Panc1 (cell line): Measurements from ENCODE around the gene ARMC2. TPM values are rescaled to one million over a fixed set of nuclear protein-coding genes. Genes with fewer than 3 reads are reported as not detected.

ENCODE experiments used
- ATAC-seq: fragments of 200-7000 bp; cut with Tn5 transposase; 2 replicates; pipeline ENCODE4 v1.9.1; 2020; ENCODE audit warnings: mild to moderate bottlenecking, moderate library complexity
- BruUV-seq: library from RNA; stranded (reverse); fragments of 400-500 nt; replicated peaks from 2 replicates; lab custom pipeline; 2021; lab: Mats Ljungman, UMichigan
- CTCF ChIA-PET: fragments of 300-600 bp; sonication (Branson Sonifier 250); formaldehyde crosslinking; loops from one replicate; lab custom pipeline; 2022; ENCODE audit warnings: antibody characterized with exemption; lab: Charles Lee
- POLR2A ChIA-PET: fragments of 300-600 bp; sonication (Branson Sonifier 250); formaldehyde crosslinking; loops from one replicate; lab custom pipeline; 2022; ENCODE audit warnings: antibody characterized with exemption; lab: Charles Lee
- DNase-seq: peaks from one replicate; pipeline ENCODE4 v3.0.0-alpha.2; 2010; ENCODE audit warnings: low read depth, low spot score
- H3K27ac ChIP-seq: 2 replicates; pipeline ENCODE4 v1.5.1; 2011; ENCODE audit warnings: mild to moderate bottlenecking, low read length, inconsistent platforms
- H3K27me3 ChIP-seq: fragments of 200-500 bp; sonication (Bioruptor generic); 2 replicates; pipeline ENCODE4 v1.6.0; 2014; ENCODE audit warnings: low read length, inconsistent platforms; ENCODE audit not compliant: control insufficient read depth, insufficient read depth
- H3K36me3 ChIP-seq: fragments of 200-500 bp; sonication (Bioruptor generic); 2 replicates; pipeline ENCODE4 v1.5.1; 2014; ENCODE audit warnings: inconsistent platforms, mild to moderate bottlenecking, low read length, moderate library complexity; ENCODE audit not compliant: control insufficient read depth, insufficient read depth
- H3K4me1 ChIP-seq: 2 replicates; pipeline ENCODE4 v1.5.1; 2011; ENCODE audit warnings: inconsistent platforms, mild to moderate bottlenecking, low read length, moderate library complexity; ENCODE audit not compliant: control insufficient read depth, insufficient read depth
- H3K4me3 ChIP-seq, 2 experiments: 2 replicates each; pipeline ENCODE4 v1.5.1; 2011 to 2012; ENCODE audit warnings: low read depth in 2 of 2, low read length in 2 of 2, mild to moderate bottlenecking in 2 of 2, inconsistent platforms in 1 of 2, moderate library complexity in 1 of 2
- H3K9me3 ChIP-seq: fragments of 200-500 bp; sonication (Bioruptor generic); 2 replicates; pipeline ENCODE4 v1.5.1; 2014; ENCODE audit warnings: low read depth, mild to moderate bottlenecking, inconsistent platforms, low read length, moderate library complexity; ENCODE audit not compliant: control insufficient read depth, insufficient read depth
- POLR2AphosphoS5 ChIP-seq: IDR thresholded peaks from 2 replicates; pipeline ENCODE4 v1.6.1; 2012; ENCODE audit warnings: mild to moderate bottlenecking, low read depth, low read length, moderate library complexity
- SIN3A ChIP-seq: IDR thresholded peaks from 2 replicates; pipeline ENCODE4 v1.6.1; 2012; ENCODE audit warnings: low read depth, mild to moderate bottlenecking, low read length, moderate library complexity, borderline replicate concordance; ENCODE audit not compliant: insufficient read depth
- TCF7L2 ChIP-seq: IDR thresholded peaks from 2 replicates; pipeline ENCODE4 v1.6.1; 2011; ENCODE audit warnings: mild to moderate bottlenecking, low read depth, low read length, inconsistent platforms
- in situ Hi-C: cut with HindIII; loops from 2 replicates; pipeline ENCODE4 v1.10.0; 2016; ENCODE audit warnings: low sequenced_read_pairs, low pct_unique_long_range_greater_than_20kb
- intact Hi-C: fragments of 100-400 bp; cut with micrococcal nuclease; formaldehyde crosslinking; loops from one replicate; pipeline ENCODE4 v1.10.0; 2022; ENCODE audit not compliant: unreplicated experiment
- total RNA-seq: library from RNA; stranded (reverse); gene quantifications from one replicate; pipeline ENCODE4 v1.2.1, GENCODE V29; 2021; ENCODE audit not compliant: unreplicated experiment
- TF ChIP-seq, protein P1 (sequence below): fragments of 450-650 bp; IDR thresholded peaks from 2 replicates; pipeline ENCODE4 v1.5.1; 2017; ENCODE audit warnings: mild to moderate bottlenecking
- TF ChIP-seq, protein P2 (sequence below), 2 experiments: IDR thresholded peaks; 2 replicates each; pipeline ENCODE4 v1.6.1; 2011 to 2012; ENCODE audit warnings: low read depth in 2 of 2, control low read depth in 1 of 2, low read length in 1 of 2, mild to moderate bottlenecking in 1 of 2, moderate library complexity in 1 of 2; ENCODE audit not compliant: insufficient read depth in 1 of 2

The ARMC2 gene
- total RNA-seq, 1 experiment from 2014 or later, result 9.3 TPM

GRCh38 chr6:108937170-108937569, 88.9 kb downstream of the ARMC2 start:
- no TSS peak for BruUV-seq
- DNase-seq, result no peak

GRCh38 chr6:108940741-108941140, 92.5 kb downstream of the ARMC2 start:
- no peak for ATAC-seq

More at GRCh38 chr6:108937170-108937569, 88.9 kb downstream of the ARMC2 start:
- H3K4me3 ChIP-seq, result no peak overlapping the region
- no peaks in the 10 kb centered on the region for H3K4me1 ChIP-seq
- ATAC-seq, result no peak
- ChIA-PET POLR2A (no interaction called here), CTCF (interaction anchor here (0.5 kb wide), 1 partner anchor 395 kb away, joined by 4 read pairs; no protein-coding TSS in a partner anchor)
- H3K36me3 ChIP-seq, result no peaks in the 10 kb centered on the region
- no peaks in the 10 kb centered on the region for H3K9me3 ChIP-seq
- H3K27me3 ChIP-seq, result no peaks in the 10 kb centered on the region; the same call in 1 of the 2 replicates
- in situ Hi-C loops (no loop called here), intact Hi-C loops (no loop called here)
- no peak for TF ChIP-seq SIN3A
- no peak for TF ChIP-seq POLR2AphosphoS5
- TF ChIP-seq, protein P1, sequence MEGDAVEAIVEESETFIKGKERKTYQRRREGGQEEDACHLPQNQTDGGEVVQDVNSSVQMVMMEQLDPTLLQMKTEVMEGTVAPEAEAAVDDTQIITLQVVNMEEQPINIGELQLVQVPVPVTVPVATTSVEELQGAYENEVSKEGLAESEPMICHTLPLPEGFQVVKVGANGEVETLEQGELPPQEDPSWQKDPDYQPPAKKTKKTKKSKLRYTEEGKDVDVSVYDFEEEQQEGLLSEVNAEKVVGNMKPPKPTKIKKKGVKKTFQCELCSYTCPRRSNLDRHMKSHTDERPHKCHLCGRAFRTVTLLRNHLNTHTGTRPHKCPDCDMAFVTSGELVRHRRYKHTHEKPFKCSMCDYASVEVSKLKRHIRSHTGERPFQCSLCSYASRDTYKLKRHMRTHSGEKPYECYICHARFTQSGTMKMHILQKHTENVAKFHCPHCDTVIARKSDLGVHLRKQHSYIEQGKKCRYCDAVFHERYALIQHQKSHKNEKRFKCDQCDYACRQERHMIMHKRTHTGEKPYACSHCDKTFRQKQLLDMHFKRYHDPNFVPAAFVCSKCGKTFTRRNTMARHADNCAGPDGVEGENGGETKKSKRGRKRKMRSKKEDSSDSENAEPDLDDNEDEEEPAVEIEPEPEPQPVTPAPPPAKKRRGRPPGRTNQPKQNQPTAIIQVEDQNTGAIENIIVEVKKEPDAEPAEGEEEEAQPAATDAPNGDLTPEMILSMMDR, result no peak
- TF ChIP-seq TCF7L2, result no peak
- TF ChIP-seq, protein P2, sequence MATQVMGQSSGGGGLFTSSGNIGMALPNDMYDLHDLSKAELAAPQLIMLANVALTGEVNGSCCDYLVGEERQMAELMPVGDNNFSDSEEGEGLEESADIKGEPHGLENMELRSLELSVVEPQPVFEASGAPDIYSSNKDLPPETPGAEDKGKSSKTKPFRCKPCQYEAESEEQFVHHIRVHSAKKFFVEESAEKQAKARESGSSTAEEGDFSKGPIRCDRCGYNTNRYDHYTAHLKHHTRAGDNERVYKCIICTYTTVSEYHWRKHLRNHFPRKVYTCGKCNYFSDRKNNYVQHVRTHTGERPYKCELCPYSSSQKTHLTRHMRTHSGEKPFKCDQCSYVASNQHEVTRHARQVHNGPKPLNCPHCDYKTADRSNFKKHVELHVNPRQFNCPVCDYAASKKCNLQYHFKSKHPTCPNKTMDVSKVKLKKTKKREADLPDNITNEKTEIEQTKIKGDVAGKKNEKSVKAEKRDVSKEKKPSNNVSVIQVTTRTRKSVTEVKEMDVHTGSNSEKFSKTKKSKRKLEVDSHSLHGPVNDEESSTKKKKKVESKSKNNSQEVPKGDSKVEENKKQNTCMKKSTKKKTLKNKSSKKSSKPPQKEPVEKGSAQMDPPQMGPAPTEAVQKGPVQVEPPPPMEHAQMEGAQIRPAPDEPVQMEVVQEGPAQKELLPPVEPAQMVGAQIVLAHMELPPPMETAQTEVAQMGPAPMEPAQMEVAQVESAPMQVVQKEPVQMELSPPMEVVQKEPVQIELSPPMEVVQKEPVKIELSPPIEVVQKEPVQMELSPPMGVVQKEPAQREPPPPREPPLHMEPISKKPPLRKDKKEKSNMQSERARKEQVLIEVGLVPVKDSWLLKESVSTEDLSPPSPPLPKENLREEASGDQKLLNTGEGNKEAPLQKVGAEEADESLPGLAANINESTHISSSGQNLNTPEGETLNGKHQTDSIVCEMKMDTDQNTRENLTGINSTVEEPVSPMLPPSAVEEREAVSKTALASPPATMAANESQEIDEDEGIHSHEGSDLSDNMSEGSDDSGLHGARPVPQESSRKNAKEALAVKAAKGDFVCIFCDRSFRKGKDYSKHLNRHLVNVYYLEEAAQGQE (IDR thresholded peaks at IDR 0.05; ENCODE audit: insufficient read depth in 1 of 2, low read depth in 2 of 2, low read length in 1 of 2), result no peak
- H3K27ac ChIP-seq, result no peak overlapping the region

More at GRCh38 chr6:108940741-108941140, 92.5 kb downstream of the ARMC2 start:
- peaks cover 4% of the 10 kb centered on the region; the same call in 1 of the 2 replicates for H3K27me3 ChIP-seq
- no peak for DNase-seq
- no peaks in the 10 kb centered on the region for H3K36me3 ChIP-seq
- BruUV-seq, result no TSS peak
- no peaks in the 10 kb centered on the region for H3K4me1 ChIP-seq
- POLR2A ChIA-PET, result no interaction called here
- no peak overlapping the region for H3K27ac ChIP-seq
- in situ Hi-C loops (no loop called here), intact Hi-C loops (no loop called here)
- no peaks in the 10 kb centered on the region for H3K9me3 ChIP-seq
- CTCF ChIA-PET, result no interaction called here
- no peak overlapping the region for H3K4me3 ChIP-seq
- TF ChIP-seq, protein P2 (IDR thresholded peaks at IDR 0.05; ENCODE audit: insufficient read depth in 1 of 2, low read depth in 2 of 2, low read length in 1 of 2), result no peak
- TF ChIP-seq SIN3A, result no peak
- no peak for TF ChIP-seq POLR2AphosphoS5
- TF ChIP-seq, protein P1, result no peak
- no peak for TF ChIP-seq TCF7L2
